MV-4-11 (cell line): ENCODE results near the gene GLOD5.
"Not testable (repeated sequence)": the region's sequence is repeated elsewhere in the genome, so short reads cannot be mapped to it uniquely, and the experiment has no call there.

Source experiments
- DNase-seq: peaks from one replicate; lab custom pipeline; 2025; lab: John Stamatoyannopoulos, UW

GLOD5 gene

DNA sequence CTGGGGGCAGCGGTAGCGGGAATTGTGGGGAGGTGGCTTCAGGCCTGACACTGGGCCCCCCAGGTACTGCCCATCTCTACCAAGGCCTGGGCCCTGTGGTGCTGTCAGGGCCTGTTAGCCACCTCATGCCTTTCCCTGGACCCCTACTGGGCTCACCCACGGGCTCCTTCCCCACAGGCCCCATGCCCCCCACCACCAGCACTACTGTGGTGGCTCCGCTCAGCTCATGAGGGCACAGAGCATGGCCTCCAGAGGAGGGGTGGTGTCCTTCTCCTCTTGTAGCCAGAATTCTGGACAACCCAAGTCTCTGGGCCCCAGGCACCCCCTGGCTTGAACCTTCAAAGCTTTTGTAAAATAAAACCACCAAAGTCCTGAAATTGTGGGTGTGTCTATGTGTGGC, 32.4 kb downstream of the GLOD5 start:
- DNase-seq = no peak

DNA sequence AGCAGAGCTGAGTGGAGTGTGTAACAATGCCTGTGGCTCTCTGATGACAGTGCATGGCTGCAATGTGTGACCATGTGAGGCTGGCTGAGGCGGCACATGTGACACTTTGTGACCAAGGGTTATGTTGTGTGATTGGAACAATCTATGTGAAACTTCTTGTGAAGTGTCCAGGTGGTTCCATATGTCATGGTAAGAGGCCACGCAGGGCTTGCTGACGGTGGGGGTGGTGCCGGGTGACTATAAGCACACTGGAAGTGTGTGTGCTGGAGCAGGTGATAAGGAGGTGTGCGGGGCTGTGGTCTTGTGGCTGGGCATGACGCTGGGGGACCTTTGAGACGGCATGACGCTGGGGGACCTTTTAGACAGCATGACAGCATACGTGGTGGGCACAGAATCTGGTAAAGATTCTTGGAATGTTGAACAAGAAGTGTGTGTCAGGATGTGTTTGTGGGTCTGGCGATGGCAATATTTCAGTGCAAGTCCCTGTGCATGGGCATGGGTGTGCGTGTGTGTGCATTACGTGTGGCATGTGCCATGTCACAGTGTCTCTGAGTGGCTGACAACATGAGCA, 32.9 kb downstream of the GLOD5 start:
- no peak for DNase-seq

DNA sequence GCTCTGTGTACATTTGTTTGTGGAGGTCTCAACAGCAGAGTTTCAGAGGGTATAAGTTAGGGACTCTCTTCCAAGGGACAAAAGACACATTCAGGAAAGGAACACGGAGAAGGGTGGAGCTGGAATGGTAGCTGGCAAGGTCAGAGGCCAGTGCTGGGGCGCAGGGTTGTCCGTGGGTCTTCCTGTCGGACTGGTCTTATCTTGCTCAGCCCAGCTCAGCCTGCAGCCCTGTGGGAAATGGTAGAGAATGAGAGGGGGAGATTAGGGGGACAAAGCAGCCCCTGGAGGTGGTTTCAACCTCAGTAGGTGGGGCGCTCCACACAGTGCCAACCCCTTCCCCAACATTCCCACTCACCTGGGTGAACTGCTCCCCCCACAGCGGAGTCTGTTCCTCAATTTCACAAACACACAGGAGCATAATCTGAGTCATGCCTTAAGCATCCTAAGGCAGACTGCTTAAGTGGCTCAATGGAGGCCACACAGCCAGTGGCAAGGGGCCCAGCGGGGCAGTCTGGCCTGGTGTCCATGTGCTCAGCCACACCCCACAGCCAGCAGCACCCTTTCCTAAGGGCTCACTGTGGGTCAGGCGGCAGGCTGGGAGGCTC, 33.5 kb downstream of the GLOD5 start:
- no peak for DNase-seq

- no peak for DNase-seq
Measured at GRCh38 chrX:48798318-48798717, 36.8 kb downstream of the GLOD5 start.

DNA sequence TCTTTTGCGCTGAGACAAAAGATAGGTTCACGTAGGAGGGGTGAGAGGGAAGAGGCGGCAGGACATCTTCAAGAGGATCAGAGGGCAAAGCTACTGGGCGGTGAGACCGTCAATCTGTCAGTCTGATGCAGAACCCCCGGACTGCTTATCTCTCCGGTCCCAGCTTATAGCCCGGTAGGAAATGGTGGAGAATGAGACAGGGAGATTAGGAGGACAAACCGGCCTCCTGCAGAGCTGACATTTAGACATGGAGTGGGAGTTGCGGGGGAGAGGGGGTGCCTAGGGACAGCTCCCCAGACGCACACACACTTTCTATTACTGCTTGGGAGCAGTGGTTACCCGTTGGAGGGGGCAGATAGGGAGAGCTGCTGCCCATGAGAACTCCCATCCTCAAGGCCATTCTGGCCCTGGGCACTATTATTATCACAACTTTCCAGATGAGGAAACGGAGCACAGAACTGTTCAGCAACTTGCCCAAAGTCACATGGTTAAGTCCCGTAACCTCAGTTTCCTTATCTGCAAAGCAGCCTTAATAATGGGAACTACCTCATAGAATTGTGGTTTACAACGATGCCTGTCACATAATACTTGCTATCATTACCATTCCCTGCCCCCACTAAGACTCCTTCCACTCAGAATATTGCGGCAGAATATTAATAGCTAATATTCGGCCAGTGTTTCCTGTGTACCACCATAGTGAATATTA, 39.2 kb downstream of the GLOD5 start:
- no peak for DNase-seq

GRCh38 chrX:48801280-48802088, 39.9 kb downstream of the GLOD5 start, which contains the start of gene HDAC6:
HDAC6 (plus strand) TSS chrX:48802067; CDS start chrX:48802693, 626 bp downstream.
- peak; percentile 97 for DNase-seq

- DNase-seq = peak; percentile 69
Measured at GRCh38 chrX:48802089-48802904, 40.8 kb downstream of the GLOD5 start.

- no peak for DNase-seq
Measured at GRCh38 chrX:48802905-48803200, 41.3 kb downstream of the GLOD5 start.

GRCh38 chrX:48806081-48806480, 44.5 kb downstream of the GLOD5 start:
- DNase-seq = no peak

DNA sequence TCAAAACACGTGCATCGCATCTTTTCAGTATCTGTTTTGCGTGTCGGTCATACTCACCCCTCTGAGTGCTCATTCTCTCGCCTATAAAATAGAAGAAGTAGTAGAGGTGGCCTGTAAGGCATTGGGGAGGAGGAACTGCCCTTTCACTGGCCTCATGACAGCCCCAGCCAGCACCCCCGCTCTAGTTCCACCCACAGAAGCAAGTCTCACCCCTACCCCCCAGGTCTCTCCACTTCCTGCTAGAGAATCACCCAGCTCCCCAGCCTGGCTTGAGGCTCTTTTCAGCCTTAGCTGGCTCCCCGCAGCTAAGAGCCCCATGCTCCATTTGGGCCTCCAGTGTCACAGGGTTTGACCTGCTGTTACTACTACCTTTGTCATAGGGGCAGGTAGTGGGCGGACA, 52.1 kb downstream of the GLOD5 start:
- DNase-seq = peak; percentile 33

GRCh38 chrX:48814722-48815121, 53.2 kb downstream of the GLOD5 start:
- DNase-seq = no peak

DNA sequence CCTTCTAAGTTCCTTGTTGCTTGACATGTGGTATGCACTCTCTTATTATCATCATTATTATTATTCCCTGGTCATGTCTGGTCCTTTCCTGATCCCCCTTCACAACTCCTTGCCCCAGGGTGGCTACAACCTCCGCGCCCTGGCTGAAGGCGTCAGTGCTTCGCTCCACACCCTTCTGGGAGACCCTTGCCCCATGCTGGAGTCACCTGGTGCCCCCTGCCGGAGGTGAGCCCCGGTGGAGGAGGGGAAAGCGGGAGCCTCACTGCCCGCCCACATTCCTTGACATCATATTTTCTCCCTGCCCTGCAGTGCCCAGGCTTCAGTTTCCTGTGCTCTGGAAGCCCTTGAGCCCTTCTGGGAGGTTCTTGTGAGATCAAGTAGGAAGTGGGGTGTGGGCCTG, 53.7 kb downstream of the GLOD5 start:
- no peak for DNase-seq

DNA sequence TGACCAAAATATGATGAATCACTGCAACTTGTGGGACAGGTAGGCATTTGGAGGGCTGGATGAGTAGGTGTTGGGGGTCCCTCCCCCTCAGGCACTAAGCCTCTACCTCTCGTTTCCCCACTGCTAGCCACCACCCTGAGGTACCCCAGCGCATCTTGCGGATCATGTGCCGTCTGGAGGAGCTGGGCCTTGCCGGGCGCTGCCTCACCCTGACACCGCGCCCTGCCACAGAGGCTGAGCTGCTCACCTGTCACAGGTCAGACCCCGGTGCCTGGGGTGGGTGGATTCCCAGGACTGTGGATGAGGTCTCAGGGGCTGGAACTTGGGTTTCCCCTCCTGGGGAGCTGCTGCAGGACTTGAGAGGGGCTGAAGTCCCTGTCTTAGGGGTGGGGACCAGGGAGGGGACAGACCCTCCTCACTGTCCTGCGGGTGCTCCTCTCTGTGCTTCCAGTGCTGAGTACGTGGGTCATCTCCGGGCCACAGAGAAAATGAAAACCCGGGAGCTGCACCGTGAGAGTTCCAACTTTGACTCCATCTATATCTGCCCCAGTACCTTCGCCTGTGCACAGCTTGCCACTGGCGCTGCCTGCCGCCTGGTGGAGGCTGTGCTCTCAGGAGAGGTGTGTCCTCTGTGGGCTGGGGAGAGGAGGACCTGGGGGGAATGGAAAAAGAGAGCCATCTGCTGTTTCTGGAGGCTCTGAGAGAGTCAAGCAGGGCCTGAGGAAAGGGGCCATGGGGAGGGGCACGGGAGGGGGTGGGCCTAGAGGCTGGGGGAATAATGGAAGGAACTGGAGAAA, 54.7 kb downstream of the GLOD5 start:
- DNase-seq = no peak

DNA sequence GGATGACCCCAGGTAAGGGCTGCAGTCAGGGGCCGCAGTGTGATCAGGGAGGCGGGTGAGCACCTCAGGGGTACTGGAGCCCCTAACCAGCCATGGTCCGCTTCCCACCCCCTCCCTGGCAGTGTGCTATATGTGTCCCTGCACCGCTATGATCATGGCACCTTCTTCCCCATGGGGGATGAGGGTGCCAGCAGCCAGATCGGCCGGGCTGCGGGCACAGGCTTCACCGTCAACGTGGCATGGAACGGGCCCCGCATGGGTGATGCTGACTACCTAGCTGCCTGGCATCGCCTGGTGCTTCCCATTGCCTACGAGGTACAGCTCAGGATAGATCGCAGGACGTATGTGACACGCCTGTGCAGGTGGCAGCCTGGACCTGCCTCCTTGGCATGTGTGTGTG, 56.6 kb downstream of the GLOD5 start:
- DNase-seq = no peak

- DNase-seq = no peak
Measured at GRCh38 chrX:48818866-48819265, 57.3 kb downstream of the GLOD5 start.

DNA sequence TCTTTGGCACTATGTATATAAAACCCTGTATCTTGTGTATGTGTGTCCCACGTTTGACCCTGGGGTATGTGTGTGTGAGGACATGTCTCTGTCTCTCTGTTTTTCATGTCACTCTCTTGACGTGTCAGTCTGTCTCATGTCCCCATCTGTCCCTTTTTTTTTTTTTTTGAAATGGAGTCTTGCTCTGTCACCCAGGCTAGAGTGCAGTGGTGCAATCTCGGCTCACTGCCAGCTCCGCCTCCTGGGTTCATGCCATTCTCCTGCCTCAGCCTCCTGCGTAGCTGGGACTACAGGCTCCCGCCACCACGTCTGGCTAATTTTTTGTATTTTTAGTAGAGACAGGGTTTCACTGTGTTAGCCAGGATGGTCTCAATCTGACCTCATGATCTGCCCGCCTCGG, 57.8 kb downstream of the GLOD5 start:
- not testable (repeated sequence) for DNase-seq

GRCh38 chrX:48823053-48823452, 61.5 kb downstream of the GLOD5 start:
- DNase-seq = no peak
